CD4-positive, alpha-beta T cell (primary cell): Measurements from ENCODE around the gene SLC25A6. TPM values are rescaled to one million over a fixed set of nuclear protein-coding genes. Genes with fewer than 3 reads are reported as not detected.
A peak's percentile ranks its signal among the peaks of the same experiment; 100 is the strongest.

ENCODE experiments used
- ATAC-seq: fragments of 200-7000 bp; cut with Tn5 transposase; one replicate; pipeline ENCODE4 v1.10.0; 2022; ENCODE audit warnings: mild to moderate bottlenecking; ENCODE audit not compliant: poor library complexity
- CTCF ChIA-PET: fragments of 350-600 bp; sonication (Branson Sonifier 250); formaldehyde crosslinking; loops from one replicate; lab custom pipeline; 2021; ENCODE audit warnings: antibody characterized with exemption, inconsistent platforms; lab: Charles Lee
- POLR2A ChIA-PET: fragments of 350-600 bp; sonication (Branson Sonifier 250); formaldehyde crosslinking; loops from one replicate; lab custom pipeline; 2021; ENCODE audit warnings: antibody characterized with exemption, inconsistent platforms; lab: Charles Lee
- DNase-seq, 14 experiments: peaks; one replicate each; pipeline ENCODE4 v3.0.0-alpha.2; 2013 to 2020; ENCODE audit warnings: mixed read lengths in 2 of 14
- H3K27ac ChIP-seq, 2 donors: one replicate each; pipeline versions ENCODE4 v1.5.1 to v1.7.0; 2013; ENCODE audit warnings: low read length in 2 of 2, low read depth in 1 of 2, mild to moderate bottlenecking in 1 of 2
- H3K27me3 ChIP-seq, 2 experiments: 1 replicate in 1 of 2; 2 replicates in 1 of 2; pipeline versions ENCODE4 v1.6.1 to v1.7.0; 2013; ENCODE audit warnings: low read length in 2 of 2, control low read depth in 1 of 2, mild to moderate bottlenecking in 1 of 2, moderate library complexity in 1 of 2; ENCODE audit not compliant: insufficient read depth in 2 of 2, control insufficient read depth in 1 of 2
- H3K36me3 ChIP-seq: one replicate; pipeline ENCODE4 v1.6.1; 2013; ENCODE audit warnings: low read length, control low read depth; ENCODE audit not compliant: insufficient read depth
- H3K4me1 ChIP-seq: one replicate; pipeline ENCODE4 v1.6.1; 2013; ENCODE audit warnings: low read length, control low read depth; ENCODE audit not compliant: insufficient read depth
- H3K4me3 ChIP-seq: one replicate; pipeline ENCODE4 v1.5.1; 2013; ENCODE audit warnings: mild to moderate bottlenecking, low read length, moderate library complexity
- H3K9me3 ChIP-seq, 2 experiments: 1 replicate in 1 of 2; 2 replicates in 1 of 2; pipeline versions ENCODE4 v1.6.1 to v1.7.0; 2013; ENCODE audit warnings: low read length in 2 of 2, mild to moderate bottlenecking in 2 of 2, control low read depth in 1 of 2, moderate library complexity in 1 of 2; ENCODE audit not compliant: control insufficient read depth in 1 of 2, insufficient read depth in 1 of 2
- H3K27ac Mint-ChIP-seq: one replicate; pipeline ENCODE4 v1.8.0; 2020; ENCODE audit warnings: mixed read lengths
- H3K27me3 Mint-ChIP-seq: one replicate; pipeline ENCODE4 v1.8.0; 2021; ENCODE audit warnings: mixed read lengths
- H3K36me3 Mint-ChIP-seq: one replicate; pipeline ENCODE4 v1.8.0; 2021; ENCODE audit warnings: low read depth, mixed read lengths
- H3K4me1 Mint-ChIP-seq: one replicate; pipeline ENCODE4 v1.8.0; 2021; ENCODE audit warnings: low read depth, mixed read lengths
- H3K4me3 Mint-ChIP-seq: one replicate; pipeline ENCODE4 v1.8.0; 2020; ENCODE audit warnings: mild to moderate bottlenecking, mixed read lengths
- H3K9me3 Mint-ChIP-seq: one replicate; pipeline ENCODE4 v1.8.0; 2020; ENCODE audit warnings: mixed read lengths
- CTCF ChIP-seq: fragments of 200-600 bp; IDR thresholded peaks from one replicate; pipeline ENCODE4 v1.8.0; 2022; ENCODE audit warnings: antibody characterized with exemption, mild to moderate bottlenecking
- intact Hi-C, 2 experiments: fragments of 100-400 bp; cut with DNase I in 1 of 2; cut with micrococcal nuclease in 1 of 2; formaldehyde crosslinking; loops; one replicate each; pipeline versions ENCODE4 v1.15.1 to v1.9.0; 2023 to 2025; cut with DNase I, micrococcal nuclease
- total RNA-seq, 174 experiments: library from RNA in 2 of 174; stranded (reverse) in 2 of 174; gene quantifications; one replicate each; pipeline ENCODE4 v1.2.3 and lab custom pipeline; 2021 to 2026

Gene SLC25A6
- total RNA-seq, 2 experiments from 2014 or later = 338 to 340 TPM

GRCh38 chrX:1390621-1391369, 1.1 kb downstream of the SLC25A6 start:
- Mint-ChIP-seq H3K4me3 (peak overlapping the region; percentile 92), H3K9me3 (no peaks in the 10 kb centered on the region), H3K36me3 (peaks cover 66% of the 10 kb centered on the region), H3K27me3 (no peaks in the 10 kb centered on the region), H3K27ac (peak overlapping the region; percentile 85), H3K4me1 (peaks cover 37% of the 10 kb centered on the region)
- CTCF ChIA-PET = no interaction called here
- peaks cover 55% of the 10 kb centered on the region for H3K36me3 ChIP-seq
- H3K4me3 ChIP-seq = peak overlapping the region; percentile 84
- H3K4me1 ChIP-seq = peaks cover 48% of the 10 kb centered on the region
- no peak for TF ChIP-seq CTCF
- peaks cover 0 to 2% of the 10 kb centered on the region in 2 experiments for H3K27me3 ChIP-seq
- POLR2A ChIA-PET = no interaction called here
- no peak for ATAC-seq
- H3K9me3 ChIP-seq = peaks cover 0 to 9% of the 10 kb centered on the region in 2 experiments
- intact Hi-C loops = loop anchor here (2.0 to 10.0 kb wide), 8 partner anchors 62 to 1304 kb away; partner anchors contain the start of genes P2RY8 (in 2 of the 2), AKAP17A (in 1 of the 2), ASMTL (in 1 of the 2) and CD99 (in 1 of the 2)
- peak in 1 of 14 experiments; percentile 32 for DNase-seq
- peak overlapping the region in 1 of 2 donors; percentile 44 for H3K27ac ChIP-seq

- peaks cover 67% of the 10 kb centered on the region for H3K36me3 Mint-ChIP-seq
- intact Hi-C loops = loop anchor here (2.0 to 10.0 kb wide), 8 partner anchors 62 to 1305 kb away; partner anchors contain the start of genes P2RY8 (in 2 of the 2), AKAP17A (in 1 of the 2), ASMTL (in 1 of the 2) and CD99 (in 1 of the 2)
- peak overlapping the region; percentile 48 for H3K4me3 Mint-ChIP-seq
- Histone ChIP-seq H3K4me3 (no peak overlapping the region), H3K27me3 (peaks cover 0 to 2% of the 10 kb centered on the region in 2 experiments), H3K36me3 (peaks cover 61% of the 10 kb centered on the region), H3K9me3 (peaks cover 0 to 15% of the 10 kb centered on the region in 2 experiments), H3K27ac (no peak overlapping the region), H3K4me1 (peaks cover 44% of the 10 kb centered on the region)
- H3K9me3 Mint-ChIP-seq = no peaks in the 10 kb centered on the region
- no peak overlapping the region for H3K27ac Mint-ChIP-seq
- TF ChIP-seq CTCF = no peak
- ChIA-PET POLR2A (no interaction called here), CTCF (no interaction called here)
- ATAC-seq (no peak), DNase-seq (no peak)
- H3K27me3 Mint-ChIP-seq = no peaks in the 10 kb centered on the region
- peaks cover 30% of the 10 kb centered on the region for H3K4me1 Mint-ChIP-seq
These were observed 2.0 kb downstream of the SLC25A6 start for GRCh38 chrX:1389993-1390285.

- Histone ChIP-seq H3K4me3 (no peak overlapping the region), H3K36me3 (peaks cover 64% of the 10 kb centered on the region), H3K27me3 (peaks cover 0 to 2% of the 10 kb centered on the region in 2 experiments), H3K27ac (no peak overlapping the region), H3K4me1 (peaks cover 40% of the 10 kb centered on the region), H3K9me3 (peaks cover 0 to 17% of the 10 kb centered on the region in 2 experiments)
- TF ChIP-seq CTCF = no peak
- H3K4me3 Mint-ChIP-seq = peak overlapping the region; percentile 36
- DNase-seq (peak in 2 of 14 experiments; percentile 32 to 36), ATAC-seq (no peak)
- H3K4me1 Mint-ChIP-seq = peaks cover 30% of the 10 kb centered on the region
- H3K27ac Mint-ChIP-seq = no peak overlapping the region
- H3K36me3 Mint-ChIP-seq = peaks cover 72% of the 10 kb centered on the region
- no peaks in the 10 kb centered on the region for H3K27me3 Mint-ChIP-seq
- ChIA-PET POLR2A (no interaction called here), CTCF (no interaction called here)
- intact Hi-C loops = no loop called here
- H3K9me3 Mint-ChIP-seq = no peaks in the 10 kb centered on the region
These were observed 2.5 kb downstream of the SLC25A6 start for GRCh38 chrX:1389181-1389992.
